ENCODE results near the gene LRRC70.
"Not testable (repeated sequence)": the region's sequence is repeated elsewhere in the genome, so short reads cannot be mapped to it uniquely, and the experiment has no call there.

Gene LRRC70

GRCh38 chr5:62608529-62609511 is 30.2 kb downstream of the LRRC70 start:
- no peak for DNase-seq

DNA sequence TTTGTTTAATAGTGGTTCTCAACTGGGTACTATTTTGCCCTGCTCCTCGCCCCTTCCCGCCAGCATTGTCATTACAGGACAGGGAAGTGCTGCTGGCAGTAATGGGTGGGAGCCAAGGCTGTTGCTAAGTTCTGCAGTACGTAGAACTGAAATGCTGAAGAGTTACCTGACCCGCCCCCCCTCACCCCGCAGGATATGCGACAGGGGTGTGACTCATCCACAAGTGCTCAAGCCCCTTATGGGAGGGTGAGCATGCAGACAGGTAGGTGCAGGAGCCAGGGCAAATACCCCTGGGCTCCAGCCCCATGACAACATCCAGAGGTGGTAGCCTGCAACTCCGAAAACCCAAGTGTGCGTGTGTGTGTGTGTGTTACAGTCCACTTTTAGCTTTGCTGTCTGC is 35.7 kb downstream of the LRRC70 start:
- no peak for DNase-seq

DNA sequence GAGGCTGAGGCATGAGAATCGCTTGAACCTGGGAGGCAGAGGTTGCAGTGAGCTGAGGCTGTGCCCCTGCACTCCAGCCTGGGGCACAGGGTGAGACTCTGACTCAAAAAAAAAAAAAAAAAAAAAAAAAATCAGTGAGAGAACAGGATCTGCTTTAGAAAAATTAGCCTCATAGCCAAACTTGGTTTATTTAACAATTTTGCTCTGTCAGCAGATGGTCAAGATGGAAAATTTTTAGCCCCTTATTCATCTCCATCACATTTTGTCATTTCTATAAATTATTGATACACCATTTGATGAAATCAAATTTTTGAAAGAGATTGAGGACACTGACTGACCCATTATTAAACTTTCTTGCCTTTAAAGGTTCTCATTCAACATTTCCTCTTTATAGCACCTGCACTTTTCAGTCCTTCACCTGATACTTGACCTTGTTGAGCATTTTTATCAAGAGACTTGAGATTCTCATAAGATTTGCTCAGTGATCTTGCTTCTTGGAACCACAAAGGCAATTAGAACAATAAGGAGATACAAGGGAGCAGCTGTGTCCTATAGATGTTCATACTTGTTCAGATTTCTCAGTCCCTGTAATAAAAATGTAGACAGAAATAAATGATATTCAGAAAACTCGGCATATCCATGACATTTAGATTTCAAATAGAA is 38.1 kb downstream of the LRRC70 start:
- DNase-seq = no peak

GRCh38 chr5:62617943-62618342 is 39.3 kb downstream of the LRRC70 start:
- DNase-seq = no peak

- no peak for DNase-seq
Observed at GRCh38 chr5:62620761-62621160, 42.1 kb downstream of the LRRC70 start.

DNA sequence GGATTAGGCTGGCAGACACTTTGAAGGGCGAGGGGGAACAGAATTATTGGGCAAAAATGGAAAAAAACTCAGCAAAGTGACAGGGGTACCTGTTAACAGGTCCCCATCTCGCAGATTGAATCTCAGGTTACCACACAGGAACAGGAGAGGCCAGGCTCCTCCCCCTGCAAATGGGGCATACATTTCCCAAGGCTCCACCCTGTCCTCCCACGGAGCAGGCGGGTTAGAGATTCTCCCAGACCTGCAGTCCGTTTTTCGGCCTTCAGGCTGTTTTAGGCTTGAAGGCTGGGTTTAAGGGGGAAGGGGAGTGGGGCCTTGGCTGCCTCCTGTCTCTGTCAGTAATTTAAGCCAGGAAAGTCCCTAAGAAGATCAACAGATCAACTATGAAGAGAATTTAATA is 42.7 kb downstream of the LRRC70 start:
- no peak for DNase-seq

- no peak for DNase-seq
Observed at GRCh38 chr5:62623271-62623670, 44.7 kb downstream of the LRRC70 start.

DNA sequence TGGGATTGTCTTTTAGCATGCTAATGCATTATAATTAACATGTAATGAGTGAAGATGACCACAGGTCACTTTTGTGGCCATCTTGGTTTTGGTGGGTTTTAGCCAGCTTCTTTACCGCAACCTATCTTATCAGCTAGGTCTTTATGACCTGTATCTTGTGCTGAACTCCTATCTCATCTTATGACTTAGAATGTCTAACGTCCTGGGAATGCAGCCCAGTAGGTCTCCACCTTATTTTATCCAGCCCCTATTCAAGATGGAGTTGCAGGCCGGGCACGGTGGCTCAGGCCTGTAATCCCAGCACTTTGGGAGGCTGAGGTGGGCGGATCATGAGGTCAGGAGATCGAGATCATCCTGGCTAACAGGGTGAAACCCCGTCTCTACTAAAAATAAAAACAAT is 45.8 kb downstream of the LRRC70 start:
- not testable (repeated sequence) for DNase-seq

- DNase-seq = no peak
Observed at GRCh38 chr5:62626534-62626933, 47.9 kb downstream of the LRRC70 start.

GRCh38 chr5:62627121-62627520 is 48.5 kb downstream of the LRRC70 start:
- no peak for DNase-seq

DNA sequence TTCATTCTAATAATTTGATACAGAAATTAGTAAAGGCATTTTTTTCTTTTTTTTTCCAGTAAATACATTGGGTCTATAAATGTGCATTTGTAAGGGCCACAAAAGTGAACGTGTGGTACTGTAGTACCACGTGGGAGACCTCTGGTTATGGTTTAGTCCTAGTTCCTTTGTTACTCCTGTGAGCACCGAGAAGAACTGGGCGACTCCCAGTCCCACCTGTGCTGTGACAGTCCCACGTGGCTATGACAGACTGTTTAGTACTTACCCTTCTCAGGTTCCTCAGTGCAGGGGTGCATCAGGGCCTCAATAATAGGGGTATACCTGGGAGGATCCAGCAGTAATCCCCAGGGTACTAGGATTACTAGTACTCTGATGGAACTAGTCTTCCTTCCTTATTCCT is 49.3 kb downstream of the LRRC70 start:
- DNase-seq = no peak

Data from inflammatory macrophage treated with lipopolysaccharide for 4 hours (primary cell).